ENCODE measurements around the gene BAD.

The BAD gene

GRCh38 chr11:64298966-64299846, 14.7 kb upstream of the BAD start:
- H3K4me3 ChIP-seq (replicated peaks; ENCODE audit: low read depth, low read length): no peak overlapping the region
- DNase-seq (ENCODE audit: low read depth): no peak
- TF ChIP-seq, protein P1, sequence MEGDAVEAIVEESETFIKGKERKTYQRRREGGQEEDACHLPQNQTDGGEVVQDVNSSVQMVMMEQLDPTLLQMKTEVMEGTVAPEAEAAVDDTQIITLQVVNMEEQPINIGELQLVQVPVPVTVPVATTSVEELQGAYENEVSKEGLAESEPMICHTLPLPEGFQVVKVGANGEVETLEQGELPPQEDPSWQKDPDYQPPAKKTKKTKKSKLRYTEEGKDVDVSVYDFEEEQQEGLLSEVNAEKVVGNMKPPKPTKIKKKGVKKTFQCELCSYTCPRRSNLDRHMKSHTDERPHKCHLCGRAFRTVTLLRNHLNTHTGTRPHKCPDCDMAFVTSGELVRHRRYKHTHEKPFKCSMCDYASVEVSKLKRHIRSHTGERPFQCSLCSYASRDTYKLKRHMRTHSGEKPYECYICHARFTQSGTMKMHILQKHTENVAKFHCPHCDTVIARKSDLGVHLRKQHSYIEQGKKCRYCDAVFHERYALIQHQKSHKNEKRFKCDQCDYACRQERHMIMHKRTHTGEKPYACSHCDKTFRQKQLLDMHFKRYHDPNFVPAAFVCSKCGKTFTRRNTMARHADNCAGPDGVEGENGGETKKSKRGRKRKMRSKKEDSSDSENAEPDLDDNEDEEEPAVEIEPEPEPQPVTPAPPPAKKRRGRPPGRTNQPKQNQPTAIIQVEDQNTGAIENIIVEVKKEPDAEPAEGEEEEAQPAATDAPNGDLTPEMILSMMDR (IDR thresholded peaks at IDR 0.05; ENCODE audit: low read length, missing control alignments): no peak

GRCh38 chr11:64297699-64298358, 13.4 kb upstream of the BAD start:
- H3K4me3 ChIP-seq (replicated peaks; ENCODE audit: low read depth, low read length): no peak overlapping the region
- TF ChIP-seq, protein P1 (IDR thresholded peaks at IDR 0.05; ENCODE audit: low read length, missing control alignments): no peak
- no peak for DNase-seq (ENCODE audit: low read depth)

DNA sequence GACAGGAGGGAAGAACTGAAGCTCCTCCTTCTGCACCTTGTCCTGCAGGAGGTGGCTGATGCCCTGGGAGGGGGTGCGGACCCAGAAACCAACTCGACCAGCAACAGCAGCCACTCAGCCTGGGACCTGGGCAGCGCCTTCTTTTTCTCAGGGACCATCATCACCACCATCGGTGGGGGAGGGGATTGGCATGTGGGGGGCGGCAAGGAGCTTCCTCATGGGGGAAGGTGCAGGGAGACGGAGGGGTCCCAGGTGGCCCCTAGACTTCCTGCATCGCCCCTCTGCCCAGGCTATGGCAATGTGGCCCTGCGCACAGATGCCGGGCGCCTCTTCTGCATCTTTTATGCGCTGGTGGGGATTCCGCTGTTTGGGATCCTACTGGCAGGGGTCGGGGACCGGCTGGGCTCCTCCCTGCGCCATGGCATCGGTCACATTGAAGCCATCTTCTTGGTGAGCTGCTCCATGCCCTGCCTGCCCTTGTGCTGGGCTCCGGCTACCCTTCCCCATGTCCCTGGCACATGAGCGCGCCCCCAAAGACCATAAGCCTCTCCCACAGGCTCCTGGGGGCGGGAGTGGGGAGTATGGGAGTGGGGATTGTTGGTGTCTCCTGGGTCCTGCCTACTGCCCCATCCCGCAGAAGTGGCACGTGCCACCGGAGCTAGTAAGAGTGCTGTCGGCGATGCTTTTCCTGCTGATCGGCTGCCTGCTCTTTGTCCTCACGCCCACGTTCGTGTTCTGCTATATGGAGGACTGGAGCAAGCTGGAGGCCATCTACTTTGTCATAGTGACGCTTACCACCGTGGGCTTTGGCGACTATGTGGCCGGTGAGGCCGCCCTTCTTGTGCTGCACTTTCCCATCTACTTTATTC, 12.6 kb upstream of the BAD start:
- TF ChIP-seq, protein P1 (IDR thresholded peaks at IDR 0.05; ENCODE audit: low read length, missing control alignments): no peak
- DNase-seq (ENCODE audit: low read depth): no peak
- no peak overlapping the region for H3K4me3 ChIP-seq (replicated peaks; ENCODE audit: low read depth, low read length)

DNA sequence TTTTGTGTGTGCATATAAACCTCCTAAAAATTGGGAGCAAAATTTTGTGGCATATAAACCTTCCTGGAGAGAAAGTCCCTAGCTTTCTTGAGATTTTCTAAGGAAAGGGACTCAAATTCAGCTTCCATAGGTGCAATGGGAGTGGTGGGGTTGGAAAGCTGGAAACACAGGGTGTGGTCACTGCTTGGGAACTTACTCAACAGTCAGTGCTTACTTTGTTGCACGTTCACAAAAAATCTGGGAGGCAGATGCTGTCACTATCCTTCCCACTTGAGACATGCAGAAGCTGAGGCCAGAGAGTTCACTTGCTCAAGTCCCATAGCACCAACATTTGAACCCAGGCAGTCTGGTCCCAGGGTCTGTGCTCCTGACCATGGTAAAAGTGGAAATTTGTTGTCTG, 11.8 kb upstream of the BAD start:
- no peak for DNase-seq (ENCODE audit: low read depth)
- TF ChIP-seq, protein P1 (IDR thresholded peaks at IDR 0.05; ENCODE audit: low read length, missing control alignments): no peak
- no peak overlapping the region for H3K4me3 ChIP-seq (replicated peaks; ENCODE audit: low read depth, low read length)

GRCh38 chr11:64295760-64296159, 11.3 kb upstream of the BAD start:
- DNase-seq (ENCODE audit: low read depth): no peak
- no peak overlapping the region for H3K4me3 ChIP-seq (replicated peaks; ENCODE audit: low read depth, low read length)
- TF ChIP-seq, protein P1 (IDR thresholded peaks at IDR 0.05; ENCODE audit: low read length, missing control alignments): no peak

DNA sequence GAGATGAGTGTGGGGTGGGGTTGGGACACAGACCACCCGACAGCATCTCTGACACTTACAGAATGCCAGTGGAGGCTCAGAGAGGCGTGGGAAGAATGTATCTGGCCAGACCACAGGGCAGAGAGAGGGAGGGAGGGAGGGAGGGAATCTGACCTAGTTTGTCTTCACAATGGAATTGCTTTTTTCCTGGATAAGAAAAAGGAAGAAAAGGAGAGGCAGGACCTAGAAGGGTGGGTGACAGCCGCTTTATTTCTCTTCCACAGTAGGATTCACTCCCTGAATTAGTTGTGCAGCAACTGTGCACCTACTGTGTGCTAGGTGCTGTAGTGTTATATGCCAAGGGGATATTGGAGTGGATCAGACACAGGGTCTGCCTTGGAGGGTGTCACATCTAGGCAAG, 10.3 kb upstream of the BAD start:
- TF ChIP-seq, protein P1 (IDR thresholded peaks at IDR 0.05; ENCODE audit: low read length, missing control alignments): no peak
- DNase-seq (ENCODE audit: low read depth): no peak
- H3K4me3 ChIP-seq (replicated peaks; ENCODE audit: low read depth, low read length): no peak overlapping the region

All from fibroblast of pulmonary artery (primary cell).